ENCODE data around the gene OR9A2.
"Not testable (repeated sequence)": the region's sequence is repeated elsewhere in the genome, so short reads cannot be mapped to it uniquely, and the experiment has no call there.

OR9A2 gene

DNA sequence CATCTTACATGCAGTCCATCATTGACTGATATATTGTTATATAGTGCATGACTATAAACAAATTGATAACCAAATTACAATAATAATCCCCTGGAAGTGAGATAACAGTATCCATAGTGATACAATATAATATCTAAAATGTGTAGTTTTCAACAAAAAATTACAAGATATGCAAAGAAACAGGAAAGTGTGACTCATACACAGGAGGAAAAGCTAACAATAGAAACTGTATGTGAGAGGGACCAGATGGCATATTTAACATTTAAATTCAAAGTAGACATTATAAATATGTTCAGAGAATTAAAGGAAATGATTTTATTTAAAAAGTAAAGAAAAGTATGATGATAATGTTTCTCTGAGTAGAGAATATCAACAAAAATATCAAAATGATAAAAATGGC lies 8.0 kb downstream of the OR9A2 start:
- DNase-seq (ENCODE audit: low read depth, low spot score), result no peak

DNA sequence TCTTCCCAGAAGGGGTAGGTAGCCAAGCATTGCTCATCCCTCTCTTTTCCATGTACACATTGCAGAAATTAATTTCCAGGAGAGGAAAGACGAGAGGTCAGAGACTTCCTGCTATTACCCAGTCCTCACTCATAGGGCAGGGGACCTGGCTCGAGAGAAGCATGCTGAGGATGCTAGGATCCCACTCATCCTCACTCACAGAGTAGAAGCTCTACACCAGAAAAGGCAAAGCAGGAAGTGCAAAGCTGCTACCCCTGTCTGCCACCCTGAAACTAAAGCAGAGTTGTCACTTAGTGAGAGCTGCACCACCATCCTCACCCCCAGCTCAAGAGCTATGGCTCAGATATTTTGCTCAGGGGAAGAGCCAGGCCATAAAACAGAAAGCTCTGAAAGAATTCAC lies 9.9 kb downstream of the OR9A2 start:
- DNase-seq (ENCODE audit: low read depth, low spot score), result no peak

DNA sequence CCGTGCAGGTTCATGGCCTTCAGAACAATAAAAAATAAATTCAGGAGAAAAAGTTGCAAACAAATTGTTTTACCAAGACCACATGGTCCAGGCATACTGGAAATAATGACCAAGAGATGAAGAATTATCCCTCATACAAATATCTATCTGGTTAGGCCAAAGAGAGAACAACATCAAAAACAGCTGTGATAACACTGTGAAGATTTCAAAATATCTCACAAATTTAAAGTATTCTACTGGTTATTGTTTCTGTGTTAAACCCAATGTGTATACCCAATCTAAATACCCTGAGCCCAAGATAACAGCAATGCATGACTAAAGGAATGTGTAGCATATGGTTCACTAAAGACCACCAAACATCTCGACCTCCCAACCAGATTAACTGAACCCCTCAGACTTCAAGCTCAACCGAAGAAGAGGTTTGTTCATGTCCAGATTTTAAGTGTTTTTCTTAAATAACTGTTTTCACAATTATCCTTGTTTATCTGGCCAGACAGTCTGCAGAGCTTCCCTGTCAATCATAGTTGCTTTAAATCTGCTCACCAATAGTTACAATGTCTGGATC lies 10.9 kb downstream of the OR9A2 start:
- no peak for DNase-seq (ENCODE audit: low read depth, low spot score)

DNA sequence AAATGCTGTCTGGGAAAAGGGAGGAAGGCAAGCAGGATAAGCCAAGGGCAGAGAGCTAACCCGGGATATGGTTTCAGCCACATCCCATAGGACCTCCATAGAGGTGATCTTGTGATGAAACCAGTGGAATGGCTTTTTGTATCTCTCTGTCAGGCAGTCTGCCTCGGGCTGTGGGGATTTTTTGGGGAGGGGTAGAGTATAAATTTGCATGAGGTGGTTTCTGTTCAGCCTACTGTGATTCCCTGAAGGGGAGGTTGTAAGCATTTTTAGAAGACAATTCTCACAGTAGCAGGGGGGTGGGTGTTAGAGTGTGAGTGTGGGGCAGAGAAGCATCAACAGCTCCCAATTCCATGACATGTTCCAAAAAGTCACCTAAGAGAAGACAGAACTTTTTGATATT lies 11.8 kb downstream of the OR9A2 start:
- DNase-seq (ENCODE audit: low read depth, low spot score), result no peak

DNA sequence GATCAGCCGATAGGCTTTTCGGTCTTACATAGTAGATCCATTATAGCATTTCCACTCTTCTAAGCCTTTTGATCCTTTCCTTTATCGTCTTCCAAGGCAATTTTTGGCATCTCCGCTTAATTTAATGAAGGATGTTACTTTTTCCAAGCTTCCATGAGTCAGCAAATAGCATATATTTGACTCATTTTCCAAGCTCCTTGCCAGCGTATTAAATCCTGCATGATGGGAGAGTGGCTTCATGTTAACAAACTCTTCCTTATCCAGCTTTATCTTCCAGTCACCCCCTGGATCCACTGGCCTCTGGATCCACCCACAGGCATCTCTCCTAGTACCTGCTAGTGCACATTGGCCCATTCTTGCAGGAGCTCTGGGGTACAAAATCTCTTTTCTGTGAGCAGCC lies 13.0 kb downstream of the OR9A2 start:
- no peak for DNase-seq (ENCODE audit: low read depth, low spot score)

DNA sequence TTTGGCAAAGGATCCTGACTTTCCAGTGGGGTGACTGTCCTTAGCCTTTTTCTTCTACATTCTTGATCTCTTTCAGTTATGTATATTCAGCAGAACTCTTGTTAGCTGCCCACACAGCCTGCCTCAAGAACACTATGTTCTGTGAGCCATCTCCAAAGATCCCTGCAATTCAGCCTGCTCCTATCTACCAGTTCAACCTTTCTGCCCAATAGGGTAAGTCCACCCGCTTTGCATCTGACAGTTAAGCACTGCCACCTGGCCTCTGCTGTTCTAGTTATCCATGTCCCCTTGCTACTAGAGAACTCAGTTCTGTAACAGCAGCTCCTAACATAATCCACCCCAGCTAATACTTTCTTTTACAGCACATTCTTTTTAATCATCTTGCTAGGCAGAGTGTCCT lies 13.5 kb downstream of the OR9A2 start:
- DNase-seq (ENCODE audit: low read depth, low spot score), result no peak

DNA sequence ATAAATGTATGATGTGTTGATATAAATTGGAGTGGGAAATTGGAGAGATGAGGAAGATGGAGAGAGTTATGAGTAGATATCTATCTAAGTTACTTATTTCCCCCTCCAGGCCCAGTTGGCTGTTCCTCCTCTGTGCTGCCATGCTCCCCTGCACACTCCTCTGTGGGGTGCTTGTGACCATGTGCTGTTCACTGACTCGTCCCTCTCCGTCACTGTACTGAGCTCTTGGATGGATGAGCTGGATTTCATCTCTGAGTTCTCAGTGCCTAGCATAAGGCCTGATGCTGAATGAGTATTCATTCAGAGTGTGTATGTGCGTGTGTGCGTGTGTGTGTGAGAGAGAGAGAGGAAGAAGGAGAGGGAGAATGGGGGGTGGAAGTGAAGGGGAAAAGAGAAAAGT lies 14.5 kb downstream of the OR9A2 start:
- DNase-seq (ENCODE audit: low read depth, low spot score), result no peak

DNA sequence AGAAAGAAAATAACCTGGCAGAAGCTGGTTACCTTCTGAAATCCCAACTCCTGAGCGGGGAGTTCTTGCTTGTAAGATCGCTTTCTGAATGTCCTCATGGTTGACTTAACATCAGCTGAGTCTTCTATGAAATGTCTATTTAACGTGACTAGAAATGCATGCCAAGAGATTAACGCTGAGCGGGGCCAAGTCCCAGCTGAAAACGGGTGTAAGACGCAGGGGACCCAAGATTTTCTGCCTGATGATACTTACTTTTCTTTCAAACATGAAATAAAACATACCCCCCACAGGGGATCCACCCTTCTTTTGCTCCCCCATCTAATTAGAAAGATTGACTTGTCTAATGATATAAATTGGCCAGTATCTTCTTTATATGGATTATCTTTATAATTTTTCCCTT lies 14.9 kb downstream of the OR9A2 start:
- no peak for DNase-seq (ENCODE audit: low read depth, low spot score)

DNA sequence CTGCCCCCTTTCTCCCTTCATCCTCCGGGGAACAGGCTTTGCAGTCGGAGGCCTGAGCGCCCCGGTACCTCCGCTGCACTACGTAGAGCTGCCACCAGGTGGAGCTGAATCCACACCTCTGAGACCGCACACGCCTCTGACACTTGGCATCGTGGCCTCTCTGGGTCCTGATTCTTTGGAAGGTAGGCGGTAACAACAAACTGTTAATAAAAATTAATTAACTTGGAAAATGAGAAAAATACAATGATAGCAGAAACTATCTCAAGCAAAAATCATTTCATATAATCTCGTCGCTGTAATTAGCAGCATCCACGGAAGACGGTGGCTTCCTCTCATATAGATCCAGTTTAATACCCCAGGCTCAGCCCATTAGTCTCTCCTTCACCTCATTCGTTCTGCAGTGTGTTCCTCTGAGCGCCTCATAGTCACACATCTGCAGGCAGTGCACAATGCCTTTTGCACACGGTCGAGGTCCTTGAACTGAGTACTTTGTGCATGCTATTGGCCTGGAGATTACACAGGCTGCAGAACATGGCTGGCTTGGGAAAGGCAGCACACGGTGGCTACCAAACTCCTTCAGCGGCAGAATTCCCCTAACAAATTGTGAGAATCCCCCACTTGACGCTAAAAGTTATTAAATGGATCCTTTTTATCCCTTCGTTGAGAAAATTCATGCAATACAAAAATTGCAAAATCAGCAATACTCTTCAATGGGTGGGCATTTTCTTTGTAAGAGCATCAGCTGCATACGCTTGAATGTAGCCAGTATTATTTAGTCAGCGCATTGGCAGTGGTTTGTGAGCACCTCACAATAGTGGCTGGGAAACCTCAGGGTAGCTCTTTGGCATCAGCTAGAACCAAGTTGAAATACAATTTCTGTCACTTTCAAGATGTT lies 18.7 kb downstream of the OR9A2 start:
- DNase-seq (ENCODE audit: low read depth, low spot score), result no peak

DNA sequence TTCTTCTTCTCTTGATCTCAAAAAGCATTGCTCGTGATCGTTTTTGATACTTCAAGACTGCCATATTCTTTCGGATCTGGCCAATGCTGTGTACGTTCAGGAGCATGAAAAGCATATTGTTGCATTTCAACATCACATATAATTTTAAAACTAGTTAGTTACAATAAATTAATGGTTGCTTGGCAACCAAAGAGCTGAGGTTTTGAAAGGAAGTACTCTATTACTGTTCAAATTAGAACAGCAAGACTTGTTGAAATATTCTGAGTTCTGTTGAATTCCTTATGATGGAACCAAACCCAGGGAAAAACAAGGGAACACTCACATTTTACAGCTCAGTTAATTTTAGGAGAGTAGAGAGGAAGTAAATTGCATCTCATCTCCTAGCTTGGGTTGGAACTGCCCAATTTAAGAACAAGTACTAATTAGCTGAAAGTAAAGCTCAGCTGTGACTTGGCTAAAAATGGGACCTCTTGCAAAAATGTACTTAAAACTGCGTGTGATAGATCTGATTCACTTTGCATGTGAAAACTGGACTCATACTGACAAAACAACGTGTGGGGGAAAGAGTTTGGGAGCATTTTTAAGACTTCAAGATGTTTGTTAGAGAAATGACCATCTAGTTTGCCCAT lies 21.2 kb downstream of the OR9A2 start:
- no peak for DNase-seq (ENCODE audit: low read depth, low spot score)

DNA sequence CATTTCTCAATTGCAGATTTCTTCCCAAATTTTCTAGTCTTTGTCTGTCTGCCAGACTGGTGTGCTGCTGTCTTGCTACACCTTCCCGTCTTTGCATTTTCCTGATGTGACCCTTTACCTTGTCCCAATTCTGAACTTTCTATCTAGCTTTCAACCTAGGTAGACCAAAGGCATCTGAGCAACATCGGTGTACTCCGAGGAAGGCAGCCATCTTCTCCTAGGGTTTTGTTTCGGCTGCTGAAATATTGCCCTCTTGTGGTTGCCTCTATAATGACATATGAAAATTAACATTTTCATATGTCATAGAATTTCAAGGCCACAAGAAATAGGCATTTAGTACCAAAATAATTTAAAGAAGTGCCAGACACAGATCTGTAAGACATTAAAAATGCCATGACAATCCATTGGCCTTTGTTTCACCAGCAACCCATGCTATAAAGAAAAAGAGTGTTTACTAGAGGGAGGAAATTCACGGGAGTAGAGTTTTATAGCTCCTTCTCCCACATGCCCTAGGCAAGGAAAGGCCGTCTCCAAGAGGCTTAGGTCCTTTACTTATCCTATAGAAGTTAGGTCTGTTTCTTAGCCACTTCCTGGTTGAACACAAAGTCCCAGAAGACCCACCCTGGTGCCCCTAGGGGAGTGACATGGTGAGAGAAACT lies 23.4 kb downstream of the OR9A2 start:
- DNase-seq (ENCODE audit: low read depth, low spot score), result no peak

DNA sequence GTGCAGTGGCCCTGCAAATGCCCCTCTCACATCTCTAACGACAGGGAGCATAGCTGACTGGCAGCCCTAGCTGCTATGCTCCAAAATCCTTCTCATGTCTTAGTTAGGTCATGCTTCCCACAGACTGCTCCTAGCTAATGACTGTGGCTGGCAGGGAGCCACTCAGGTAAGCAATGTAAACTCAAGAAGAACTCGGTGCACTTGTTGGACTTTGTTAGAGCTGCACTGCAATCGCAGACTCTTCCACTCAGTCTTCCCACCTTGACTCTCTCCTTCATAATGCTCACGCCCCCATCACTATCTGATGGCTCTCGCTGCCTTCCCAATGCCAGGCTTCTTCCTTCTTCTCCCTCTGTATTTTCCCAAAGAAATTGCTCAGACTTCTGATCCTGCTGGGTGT lies 24.0 kb downstream of the OR9A2 start:
- no peak for DNase-seq (ENCODE audit: low read depth, low spot score)

DNA sequence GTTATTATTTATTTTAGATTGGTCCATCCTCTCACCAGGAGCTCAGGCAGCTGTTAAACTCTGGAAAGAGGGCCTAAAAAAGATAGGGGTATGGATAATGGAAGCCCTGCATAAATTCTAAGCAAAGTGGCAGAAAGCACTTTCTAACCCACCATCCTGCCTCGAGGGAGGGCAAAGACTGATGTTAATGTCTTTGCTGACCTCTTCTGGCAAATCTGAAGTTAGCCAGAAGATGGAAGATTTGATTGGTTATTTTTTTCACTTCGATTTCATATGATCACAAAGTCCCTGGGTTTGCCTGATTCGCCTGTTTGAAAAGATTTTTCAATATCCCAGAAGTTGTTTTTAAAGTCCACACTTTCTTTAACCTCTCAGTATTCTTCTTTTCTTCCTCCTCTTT lies 24.8 kb downstream of the OR9A2 start:
- DNase-seq (ENCODE audit: low read depth, low spot score), result no peak

DNA sequence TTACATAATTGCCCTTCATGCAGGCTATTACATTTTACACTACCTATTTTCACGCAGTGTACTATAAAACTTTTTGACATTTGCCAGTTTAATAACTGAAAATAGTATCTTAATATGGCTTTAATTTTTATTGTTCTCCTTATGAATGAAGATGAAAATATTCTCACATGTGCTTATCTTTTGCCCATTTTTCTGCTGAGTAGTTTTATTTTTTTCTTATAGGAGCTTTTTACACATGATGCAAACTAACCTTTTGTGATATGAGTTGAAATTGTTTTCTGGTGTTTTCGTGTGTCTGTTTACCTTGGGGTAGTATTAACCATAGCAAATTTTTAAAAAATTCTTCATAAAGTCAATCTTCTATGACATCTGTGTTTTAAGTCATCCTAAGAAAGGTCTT lies 26.3 kb downstream of the OR9A2 start:
- DNase-seq (ENCODE audit: low read depth, low spot score), result no peak

DNA sequence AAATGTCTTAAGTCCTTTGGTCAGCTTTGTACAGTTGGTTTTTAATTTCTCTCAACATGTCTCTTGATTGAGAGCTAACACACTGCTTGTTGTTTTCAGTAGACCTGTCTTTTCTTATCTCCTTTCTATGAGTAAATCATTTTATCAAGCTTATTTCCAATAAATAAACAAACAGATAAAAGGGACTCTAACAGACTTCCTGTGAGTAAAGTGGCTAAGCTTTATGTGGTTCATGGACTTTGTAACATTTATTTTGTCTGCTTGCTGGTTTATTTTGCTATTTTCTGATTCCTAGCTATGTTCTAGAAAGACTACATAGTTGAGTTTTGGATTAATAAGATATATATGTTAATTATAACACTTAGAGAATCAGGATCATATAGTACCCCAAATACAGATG lies 27.1 kb downstream of the OR9A2 start:
- no peak for DNase-seq (ENCODE audit: low read depth, low spot score)

DNA sequence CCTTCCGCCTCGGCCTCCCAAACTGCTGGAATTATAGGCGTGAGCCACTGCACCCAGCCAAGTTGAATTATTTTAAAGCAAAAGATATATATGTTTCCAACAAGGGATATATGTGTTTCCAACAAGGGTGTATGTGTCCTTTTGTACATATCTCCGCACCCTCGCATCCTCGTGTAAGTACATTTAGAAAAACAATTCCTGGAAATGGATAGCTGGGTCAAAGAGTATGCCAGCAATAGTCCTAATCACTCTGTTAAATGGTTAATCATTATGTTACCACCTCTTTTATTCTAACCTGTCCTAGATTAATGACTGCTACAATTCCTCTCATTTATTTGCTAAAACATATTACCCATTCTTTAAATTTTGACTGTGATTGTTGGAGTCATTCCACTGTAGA lies 28.0 kb downstream of the OR9A2 start:
- no peak for DNase-seq (ENCODE audit: low read depth, low spot score)

DNA sequence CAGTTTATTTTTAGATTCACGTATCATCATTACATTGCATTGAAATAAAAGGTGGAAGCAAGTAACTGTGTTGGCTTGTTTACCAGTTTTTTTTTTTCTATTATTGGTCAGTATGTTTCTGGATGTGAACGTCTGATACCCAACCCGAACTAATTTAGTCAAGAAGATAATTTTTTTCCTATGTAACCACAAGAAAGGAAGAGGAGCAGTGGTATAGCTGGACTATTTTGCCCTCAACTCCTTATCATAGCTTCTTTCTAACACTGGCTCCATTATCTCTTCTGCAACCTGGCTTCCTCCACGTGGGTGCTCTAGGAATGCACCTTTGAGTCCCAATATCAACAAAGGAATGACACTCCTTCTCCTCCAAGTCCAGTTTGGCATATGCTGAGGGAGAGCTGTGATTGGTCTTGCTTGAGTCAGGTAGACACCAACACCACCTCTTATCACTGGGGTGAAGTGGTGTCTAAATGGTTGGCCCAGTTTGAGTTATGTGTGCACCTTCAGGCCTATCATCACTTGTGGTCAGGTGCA lies 29.4 kb downstream of the OR9A2 start:
- no peak for DNase-seq (ENCODE audit: low read depth, low spot score)

DNA sequence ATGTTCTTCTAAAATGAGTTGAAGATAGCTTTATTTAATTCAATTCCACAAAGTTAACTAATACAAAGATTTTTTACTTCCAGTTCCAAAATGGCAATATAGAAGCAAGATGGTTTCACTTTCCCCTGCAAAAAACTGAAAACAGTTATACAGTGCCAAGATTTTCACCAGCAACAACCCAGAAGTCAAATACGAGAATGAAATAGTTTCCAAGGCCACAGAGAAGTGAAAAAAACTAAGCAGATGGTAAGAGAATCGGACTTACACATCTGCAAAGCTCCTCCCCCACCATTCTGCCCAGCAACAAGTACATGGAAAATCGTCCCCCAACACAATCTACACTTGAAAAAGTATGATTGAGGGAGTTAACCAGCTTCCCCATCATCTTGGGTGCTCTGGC lies 34.5 kb downstream of the OR9A2 start:
- no peak for DNase-seq (ENCODE audit: low read depth, low spot score)

DNA sequence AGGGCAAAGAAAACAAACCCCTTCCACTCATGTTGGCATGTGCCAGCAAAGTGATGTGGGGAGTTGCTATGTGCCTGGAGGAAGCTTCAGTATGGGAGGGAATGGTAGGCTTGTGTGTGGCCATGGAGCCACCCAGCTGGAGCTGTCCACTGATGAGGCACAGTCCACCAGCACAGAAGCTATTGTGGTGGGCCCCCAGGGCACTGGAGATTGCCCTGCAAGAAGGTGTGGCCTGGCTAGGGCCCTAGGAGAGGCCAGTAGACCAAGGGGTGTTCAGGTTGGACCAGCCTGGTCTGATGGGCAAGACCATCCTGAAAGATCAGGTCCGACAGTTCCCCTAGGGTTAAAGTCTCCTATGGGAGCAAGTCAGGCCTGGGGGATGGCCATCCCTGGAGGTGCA lies 42.6 kb downstream of the OR9A2 start:
- no peak for DNase-seq (ENCODE audit: low read depth, low spot score)

DNA sequence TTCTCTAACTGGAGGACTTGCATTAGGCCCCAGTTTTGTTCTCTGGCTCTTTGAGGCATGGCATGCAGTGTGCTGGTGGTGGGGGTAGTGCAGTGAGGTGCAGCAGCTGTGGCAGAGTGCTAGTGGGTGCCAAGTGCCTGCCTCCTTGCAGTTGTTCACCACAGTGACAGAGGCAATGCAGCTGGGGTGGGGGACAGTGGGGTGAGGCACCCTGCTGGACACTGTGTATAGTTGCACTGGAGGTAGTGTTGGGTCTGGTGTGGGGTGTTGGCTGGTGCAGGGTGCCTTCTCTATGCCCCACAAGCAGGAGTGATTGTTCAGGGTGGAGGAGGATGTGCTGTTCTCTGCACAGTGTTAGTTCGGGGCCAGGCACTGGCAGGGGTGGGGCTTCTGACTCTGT lies 43.1 kb downstream of the OR9A2 start:
- no peak for DNase-seq (ENCODE audit: low read depth, low spot score)

DNA sequence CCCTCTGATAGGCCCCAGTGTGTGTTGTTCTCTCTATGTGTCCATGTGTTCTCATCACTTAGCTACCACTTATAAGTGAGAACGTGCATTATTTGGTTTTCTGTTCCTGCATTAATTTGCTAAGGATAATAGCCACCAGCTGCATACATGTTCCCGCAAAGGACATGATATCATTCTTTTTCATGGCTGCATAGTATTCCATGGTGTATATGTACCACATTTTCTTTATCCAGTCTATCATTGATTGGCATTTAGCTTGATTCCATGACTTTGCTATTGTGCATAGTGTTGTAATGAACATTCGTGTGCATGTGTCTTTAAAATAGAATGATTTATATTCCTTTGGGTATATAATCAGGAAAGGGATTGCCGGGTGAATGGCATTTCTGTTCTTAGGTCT lies 48.5 kb downstream of the OR9A2 start:
- not testable (repeated sequence) for DNase-seq (ENCODE audit: low read depth, low spot score)
